ENCODE measurements around the gene CAMK1D. TPM values are rescaled to one million over a fixed set of nuclear protein-coding genes. Genes with fewer than 3 reads are reported as not detected.
A peak's percentile ranks its signal among the peaks of the same experiment; 100 is the strongest.

CAMK1D gene
- total and polyA plus RNA-seq, 11 donors = 1.4 to 16.0 (median 2.5) TPM

DNA sequence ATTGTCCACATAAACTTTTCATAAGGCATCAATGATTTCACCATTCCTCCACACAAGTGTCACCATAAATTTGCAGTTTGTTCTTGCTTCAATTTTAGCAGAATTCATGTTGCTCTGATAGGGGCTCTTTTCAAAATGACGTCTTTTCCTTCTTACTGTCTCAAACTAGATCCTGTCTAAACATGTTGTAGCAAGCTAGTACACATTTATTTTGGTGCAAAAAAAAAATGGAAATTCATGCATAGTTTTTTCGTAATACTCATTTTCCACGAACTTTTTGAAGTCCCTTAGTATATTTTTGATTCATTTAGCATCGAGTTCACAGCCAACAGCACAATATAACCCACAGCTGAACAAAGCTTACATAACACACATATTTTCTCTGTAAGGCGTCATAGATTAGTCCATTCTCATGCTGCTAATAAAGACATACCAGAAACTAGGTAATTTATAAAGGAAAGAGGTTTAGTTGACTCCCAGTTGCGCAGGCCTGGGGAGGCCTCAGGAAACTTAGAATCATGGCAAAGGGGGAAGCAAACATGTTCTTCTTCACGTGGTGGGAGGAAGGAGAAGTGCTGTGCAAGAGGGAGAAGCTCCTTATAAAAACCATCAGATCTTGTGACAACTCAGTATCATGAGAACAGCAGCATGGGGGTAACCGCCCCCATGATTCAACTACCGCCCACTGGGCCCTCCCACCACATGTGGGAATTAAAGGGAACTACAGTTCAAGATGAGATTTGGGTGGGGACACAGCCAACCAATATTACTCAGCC is 350.6 kb downstream of the CAMK1D start:
- intact Hi-C loops (cut with DNase I) = loop anchor here in 1 of 10 donors (10.0 kb wide), 1 partner anchor 375 kb away; no protein-coding TSS in a partner anchor
- WGBS, 4 donors = 90 to 95% (median 93%) methylated on average over 9 of the region's 9 CpGs
- Histone ChIP-seq H3K4me3 (no peak overlapping the region), H3K9me3 (peaks cover 0 to 6% (median 0%) of the 10 kb centered on the region in 12 donors), H3K36me3 (no peaks in the 10 kb centered on the region), H3K27me3 (no peaks in the 10 kb centered on the region), H3K4me1 (peaks cover 0 to 16% (median 2%) of the 10 kb centered on the region in 12 donors), H3K27ac (peak overlapping the region in 6 of 12 donors; percentile 21 to 88 (median 70))
- TF ChIP-seq POLR2A (IDR thresholded peaks at IDR 0.05) = no peak
- no peak for TF ChIP-seq CTCF (IDR thresholded peaks at IDR 0.05)
- no peak for ATAC-seq
- DNase-seq = no peak

DNA sequence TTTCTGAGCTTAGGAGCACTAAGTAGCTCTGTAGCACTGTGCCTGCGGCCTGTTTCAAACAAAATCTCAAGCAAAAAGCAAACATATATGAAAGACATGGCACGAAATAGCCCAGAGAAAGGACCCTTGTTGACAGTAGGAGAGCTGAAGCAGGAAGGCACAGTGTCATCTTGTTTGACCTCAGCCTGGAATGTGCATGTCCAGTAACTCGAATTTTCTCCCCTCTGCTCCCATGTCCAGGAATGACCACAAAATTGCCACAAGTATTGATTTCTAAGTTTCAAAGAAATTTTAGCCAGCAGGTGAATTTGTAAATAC is 351.2 kb downstream of the CAMK1D start:
- intact Hi-C loops (cut with DNase I) = loop anchor here in 1 of 10 donors (10.0 kb wide), 1 partner anchor 374 kb away; no protein-coding TSS in a partner anchor
- Histone ChIP-seq H3K36me3 (no peaks in the 10 kb centered on the region), H3K4me1 (peaks cover 0 to 16% (median 2%) of the 10 kb centered on the region in 12 donors), H3K4me3 (no peak overlapping the region), H3K9me3 (peaks cover 0 to 6% (median 0%) of the 10 kb centered on the region in 12 donors), H3K27me3 (no peaks in the 10 kb centered on the region), H3K27ac (peak overlapping the region in 1 of 12 donors; percentile 65)
- DNase-seq (no peak), ATAC-seq (no peak)
- WGBS, 4 donors = 87 to 94% (median 91%) methylated on average over 3 of the region's 3 CpGs
- no peak for TF ChIP-seq POLR2A (IDR thresholded peaks at IDR 0.05)
- no peak for TF ChIP-seq CTCF (IDR thresholded peaks at IDR 0.05)

GRCh38 chr10:12701696-12702095 is 352.3 kb downstream of the CAMK1D start:
- DNase-seq (no peak), ATAC-seq (no peak)
- Histone ChIP-seq H3K36me3 (no peaks in the 10 kb centered on the region), H3K27me3 (no peaks in the 10 kb centered on the region), H3K9me3 (peaks cover 0 to 6% (median 0%) of the 10 kb centered on the region in 12 donors), H3K27ac (peak overlapping the region in 1 of 12 donors; percentile 8), H3K4me1 (peaks cover 0 to 19% (median 5%) of the 10 kb centered on the region in 12 donors), H3K4me3 (no peak overlapping the region)
- intact Hi-C loops (cut with DNase I) = loop anchor here in 1 of 10 donors (10.0 kb wide), 1 partner anchor 373 kb away; no protein-coding TSS in a partner anchor
- TF ChIP-seq POLR2A (IDR thresholded peaks at IDR 0.05) (no peak), CTCF (IDR thresholded peaks at IDR 0.05) (no peak)
- WGBS, 4 donors = 59 to 66% (median 62%) methylated on average over 6 of the region's 6 CpGs

GRCh38 chr10:12702215-12702770 is 352.9 kb downstream of the CAMK1D start:
- ATAC-seq (no peak), DNase-seq (no peak)
- H3K27me3 ChIP-seq = no peaks in the 10 kb centered on the region
- no peak overlapping the region for H3K27ac ChIP-seq
- 85 to 91% (median 89%) methylated on average over 9 of the region's 9 CpGs for WGBS, 4 donors
- TF ChIP-seq CTCF (IDR thresholded peaks at IDR 0.05) = no peak
- no peak for TF ChIP-seq POLR2A (IDR thresholded peaks at IDR 0.05)
- peaks cover 0 to 25% (median 8%) of the 10 kb centered on the region in 12 donors for H3K4me1 ChIP-seq
- no peak overlapping the region for H3K4me3 ChIP-seq
- peaks cover 0 to 6% (median 0%) of the 10 kb centered on the region in 12 donors for H3K9me3 ChIP-seq
- intact Hi-C loops (cut with DNase I) = loop anchor here in 1 of 10 donors (10.0 kb wide), 1 partner anchor 373 kb away; no protein-coding TSS in a partner anchor
- H3K36me3 ChIP-seq = no peaks in the 10 kb centered on the region

All from heart left ventricle (tissue), 16 donors.